Measurements from ENCODE around the gene VEGFB. TPM values are rescaled to one million over a fixed set of nuclear protein-coding genes. Genes with fewer than 3 reads are reported as not detected.

Gene VEGFB
- total and polyA plus RNA-seq, 2 of the 4 experiments (the other 2 are of a cell fraction): 3.0 to 25.1 TPM

- Histone ChIP-seq H3K4me1 (ENCODE audit: control insufficient read depth, insufficient read depth, low read length) (peaks cover 10% of the 10 kb centered on the region), H3K4me2 (ENCODE audit: low read depth, low read length) (peak overlapping the region; percentile 43), H3K9me1 (ENCODE audit: insufficient read depth, low read length) (no peaks in the 10 kb centered on the region), H2AFZ (replicated peaks; ENCODE audit: low read length, poor library complexity) (no peak overlapping the region), H3K27ac (ENCODE audit: insufficient read depth, low read length) (no peak overlapping the region), H3K4ac (ENCODE audit: low read depth, low read length) (0 out of 2 replicates have a peak overlapping the region, but pooled peaks have one; percentile 4), H3K79me1 (ENCODE audit: low read depth in 1 of 2, low read length in 2 of 2) (peaks cover 8 to 59% of the 10 kb centered on the region in 2 experiments), H3K36me3 (ENCODE audit: control insufficient read depth, insufficient read depth, low read length) (peaks cover 20% of the 10 kb centered on the region), H2AK5ac (ENCODE audit: low read depth, low read length) (peak overlapping the region; percentile 47; the same call in 1 of the 2 replicates), H2BK20ac (ENCODE audit: low read depth, low read length) (no peak overlapping the region), H3K9me3 (ENCODE audit: control insufficient read depth, insufficient read depth, low read length) (no peaks in the 10 kb centered on the region), H3K14ac (replicated peaks; ENCODE audit: low read depth, low read length) (no peak overlapping the region), H4K5ac (ENCODE audit: low read depth, low read length) (no peak overlapping the region), H2AK9ac (replicated peaks; ENCODE audit: low read depth, low read length, poor library complexity) (peak overlapping the region; percentile 68), H4K8ac (ENCODE audit: low read depth in 2 of 2, low read length in 2 of 2) (no peak overlapping the region), H2BK5ac (ENCODE audit: low read depth, low read length, poor library complexity, severe bottlenecking) (no peak overlapping the region), H3K27me3 (ENCODE audit: control insufficient read depth, insufficient read depth, low read length) (no peaks in the 10 kb centered on the region), H3K4me3 (ENCODE audit: insufficient read depth, low read depth, low read length) (no peak overlapping the region; the same call in 1 of the 2 replicates), H4K91ac (ENCODE audit: insufficient read depth, low read depth, low read length) (no peak overlapping the region), H3K56ac (ENCODE audit: extremely low read depth, insufficient read depth, low read length) (no peak overlapping the region), H2BK120ac (ENCODE audit: low read depth, low read length) (no peak overlapping the region), H3K18ac (ENCODE audit: low read depth, low read length) (no peak overlapping the region), H3K9ac (ENCODE audit: low read depth, low read length) (0 out of 2 replicates have a peak overlapping the region, but pooled peaks have one; percentile 2), H3K23ac (ENCODE audit: low read depth, low read length) (no peak overlapping the region), H2BK15ac (ENCODE audit: low read depth, low read length) (no peak overlapping the region), H4K20me1 (ENCODE audit: insufficient read depth, low read length) (peaks cover 5% of the 10 kb centered on the region; the same call in 1 of the 2 replicates)
- no TSS peak for BruUV-seq (replicated peaks)
- TF ChIP-seq CEBPB (IDR thresholded peaks at IDR 0.05; ENCODE audit: low read depth, low read length) (no peak), USF2 (IDR thresholded peaks at IDR 0.05; ENCODE audit: low read depth, low read length) (no peak), RFX5 (IDR thresholded peaks at IDR 0.05; ENCODE audit: low read depth, low read length) (no peak), MAFK (IDR thresholded peaks at IDR 0.05; ENCODE audit: low read depth, low read length) (no peak)
- intact Hi-C loops (cut with micrococcal nuclease) (no loop called here), in situ Hi-C loops (cut with MboI; ENCODE audit: low sequenced_read_pairs) (no loop called here), dilution Hi-C loops (cut with HindIII; ENCODE audit: low sequenced_read_pairs, unreplicated experiment) (no loop called here)
- ATAC-seq (ENCODE audit: low read depth) (no peak), DNase-seq (no peak)
- WGBS, 2 experiments (ENCODE audit: extremely low coverage in 2 of 2, insufficient read length in 1 of 2): 82% methylated on average over 5 of the region's 8 CpGs; no CpG with 5 or more reads in 1 of the 2 experiments
- ChIA-PET CTCF (interaction anchor here (1.4 kb wide), 1 partner anchor 52 kb away, joined by 4 read pairs; no protein-coding TSS in a partner anchor), POLR2A (ENCODE audit: unreplicated experiment) (interaction anchor here (0.7 kb wide), 1 partner anchor 11 kb away, joined by 3 read pairs; no protein-coding TSS in a partner anchor)
These were observed 18.7 kb downstream of the VEGFB start for GRCh38 chr11:64253043-64253442.
